Kidney (tissue), 14 donors: Measurements from ENCODE around the gene FNIP2. TPM values are rescaled to one million over a fixed set of nuclear protein-coding genes. Genes with fewer than 3 reads are reported as not detected.
"Not testable (repeated sequence)": the region's sequence is repeated elsewhere in the genome, so short reads cannot be mapped to it uniquely, and the experiment has no call there.

Source experiments
- DNase-seq, 5 donors: peaks; one replicate each; pipeline ENCODE4 v3.0.0-alpha.2; 2013 to 2020
- FAIRE-seq: peaks from 2 replicates; lab custom pipeline; 2012; peaks lifted over from hg19 to GRCh38; lab: Jason Lieb, UNC
- H3K27ac ChIP-seq, 2 donors: one replicate each; pipeline ENCODE4 v1.7.0; 2013; ENCODE audit warnings: low read depth in 2 of 2, low read length in 2 of 2, inconsistent platforms in 1 of 2
- H3K27me3 ChIP-seq: one replicate; pipeline ENCODE4 v1.7.1; 2013; ENCODE audit warnings: low read length, inconsistent platforms; ENCODE audit not compliant: control insufficient read depth, insufficient read depth
- H3K36me3 ChIP-seq, 3 donors: one replicate each; pipeline versions ENCODE4 v1.7.0 to v1.7.1; 2013; ENCODE audit warnings: low read length in 3 of 3, control low read depth in 1 of 3, inconsistent platforms in 1 of 3; ENCODE audit not compliant: insufficient read depth in 3 of 3, control insufficient read depth in 2 of 3
- H3K4me1 ChIP-seq, 3 donors: one replicate each; pipeline versions ENCODE4 v1.7.0 to v1.7.1; 2013; ENCODE audit warnings: low read length in 3 of 3, inconsistent platforms in 1 of 3, low read depth in 1 of 3; ENCODE audit not compliant: control insufficient read depth in 2 of 3, insufficient read depth in 2 of 3
- H3K4me3 ChIP-seq, 3 donors: one replicate each; pipeline versions ENCODE4 v1.7.0 to v1.8.1; 2013; ENCODE audit warnings: low read length in 3 of 3, control low read depth in 1 of 3, inconsistent platforms in 1 of 3
- H3K9ac ChIP-seq, 3 donors: one replicate each; pipeline versions ENCODE4 v1.7.0 to v1.7.1; 2013; ENCODE audit warnings: low read length in 3 of 3, control low read depth in 1 of 3, inconsistent platforms in 1 of 3
- H3K9me3 ChIP-seq, 3 donors: one replicate each; pipeline versions ENCODE4 v1.7.0 to v1.7.1; 2013; ENCODE audit warnings: low read length in 3 of 3, control low read depth in 1 of 3, inconsistent platforms in 1 of 3; ENCODE audit not compliant: control insufficient read depth in 2 of 3, insufficient read depth in 1 of 3
- CTCF ChIP-seq: IDR thresholded peaks from 3 replicates; pipeline ENCODE4 v1.5.1; 2012; ENCODE audit warnings: mild to moderate bottlenecking, moderate library complexity, borderline replicate concordance; ENCODE audit not compliant: insufficient read depth; ENCODE audit errors: extremely low read depth
- intact Hi-C: fragments of 100-400 bp; cut with DNase I; formaldehyde crosslinking; loops from one replicate; pipeline ENCODE4 v1.11.1; 2022
- polyA plus RNA-seq: library from polyadenylated mRNA; stranded (reverse); fragments of 350-450 nt; fragmentation: Illumina TruSeq; extraction: RNeasy Lipid Tissue Mini Kit (QIAGEN cat#74804); gene quantifications from one replicate; pipeline ENCODE4 v1.2.3, GENCODE V29; 2014; ENCODE audit warnings: low read depth, low replicate concordance; ENCODE audit not compliant: insufficient read depth
- total RNA-seq: library from RNA; stranded (reverse); fragmentation: NEBNext Ultra II Directional; extraction: Animal tissue kit (Norgen Biotek cat#: 25700); gene quantifications from one replicate; pipeline ENCODE4 v1.2.1, GENCODE V29; 2021
- donor health status: control.
- donor health status: control.
- donor health status: control.
- donor health status: control.
- donor health status: control.
- donor health status: DM: yes; HTN: yes; CAD: no.
- donor health status: Normal renal cell carcinoma (clear cell type).

The FNIP2 gene
- total and polyA plus RNA-seq, 2 donors from 2014 or later, result 13.2 to 65.1 TPM

GRCh38 chr4:158915683-158916241 lies 146.9 kb downstream of the FNIP2 start:
- H3K9me3 ChIP-seq, result no peaks in the 10 kb centered on the region
- no peaks in the 10 kb centered on the region for H3K4me1 ChIP-seq
- DNase-seq (no peak), FAIRE-seq (no peak)
- no peak overlapping the region for H3K9ac ChIP-seq
- H3K27me3 ChIP-seq, result no peaks in the 10 kb centered on the region
- no peaks in the 10 kb centered on the region for H3K36me3 ChIP-seq
- no peak for TF ChIP-seq CTCF
- H3K27ac ChIP-seq, result no peak overlapping the region
- no peak overlapping the region for H3K4me3 ChIP-seq
- intact Hi-C loops, result no loop called here

GRCh38 chr4:158920452-158920996 lies 151.7 kb downstream of the FNIP2 start:
- H3K4me3 ChIP-seq, H3K36me3 ChIP-seq, H3K9ac ChIP-seq, H3K9me3 ChIP-seq, H3K27me3 ChIP-seq, intact Hi-C loops, FAIRE-seq, H3K4me1 ChIP-seq, H3K27ac ChIP-seq, DNase-seq: not testable (repeated sequence)

GRCh38 chr4:158927774-158928173 lies 158.9 kb downstream of the FNIP2 start:
- DNase-seq, result peak in 1 of 5 donors; percentile 61
- H3K27me3 ChIP-seq, H3K4me1 ChIP-seq, intact Hi-C loops, H3K9me3 ChIP-seq, H3K36me3 ChIP-seq, H3K9ac ChIP-seq, H3K4me3 ChIP-seq, FAIRE-seq, H3K27ac ChIP-seq: not testable (repeated sequence)

GRCh38 chr4:158929939-158930638 lies 161.3 kb downstream of the FNIP2 start:
- Histone ChIP-seq H3K4me3 (no peak overlapping the region), H3K4me1 (no peaks in the 10 kb centered on the region), H3K27ac (no peak overlapping the region), H3K27me3 (no peaks in the 10 kb centered on the region), H3K9ac (no peak overlapping the region), H3K9me3 (no peaks in the 10 kb centered on the region), H3K36me3 (no peaks in the 10 kb centered on the region)
- DNase-seq (no peak), FAIRE-seq (no peak)
- intact Hi-C loops, result no loop called here
- TF ChIP-seq CTCF, result no peak
